ENCODE results near the gene OR2L3.
"Not testable (repeated sequence)": the region's sequence is repeated elsewhere in the genome, so short reads cannot be mapped to it uniquely, and the experiment has no call there.

The OR2L3 gene, protein sequence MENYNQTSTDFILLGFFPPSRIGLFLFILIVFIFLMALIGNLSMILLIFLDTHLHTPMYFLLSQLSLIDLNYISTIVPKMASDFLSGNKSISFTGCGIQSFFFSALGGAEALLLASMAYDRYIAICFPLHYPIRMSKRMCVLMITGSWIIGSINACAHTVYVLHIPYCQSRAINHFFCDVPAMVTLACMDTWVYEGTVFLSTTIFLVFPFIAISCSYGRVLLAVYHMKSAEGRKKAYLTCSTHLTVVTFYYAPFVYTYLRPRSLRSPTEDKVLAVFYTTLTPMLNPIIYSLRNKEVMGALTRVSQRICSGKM

GRCh38 chr1:248046536-248046935 lies at the start of gene OR2L3:
Gene OR2L3, plus strand, starts transcription at chr1:248046836. Its CDS starts 13,846 bp downstream, at chr1:248060682.
- no peak for DNase-seq

DNA sequence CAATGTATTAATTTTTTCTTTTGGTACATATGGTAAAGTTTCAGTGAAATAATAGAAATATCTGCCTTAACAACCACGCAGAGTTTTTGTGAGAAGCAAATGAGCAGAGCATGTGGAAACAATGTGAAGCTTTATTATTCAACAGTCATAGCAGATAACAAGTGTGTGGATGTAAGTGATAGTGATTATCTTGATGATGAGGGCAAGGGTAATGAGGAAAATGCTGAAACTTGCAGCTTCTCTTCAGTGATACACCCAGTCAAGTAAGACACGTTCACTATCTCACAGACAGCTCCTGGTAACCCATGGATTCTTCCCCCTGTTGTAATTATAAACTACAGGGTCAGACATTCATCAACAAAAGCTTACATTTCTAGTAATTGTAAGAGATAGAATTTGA lies 47.8 kb upstream of the OR2L3 start:
- no peak for DNase-seq

- no peak for DNase-seq
These were observed 46.5 kb upstream of the OR2L3 start for GRCh38 chr1:248000169-248000568.

- DNase-seq: no peak
These were observed 38.9 kb upstream of the OR2L3 start for GRCh38 chr1:248007778-248008177.

DNA sequence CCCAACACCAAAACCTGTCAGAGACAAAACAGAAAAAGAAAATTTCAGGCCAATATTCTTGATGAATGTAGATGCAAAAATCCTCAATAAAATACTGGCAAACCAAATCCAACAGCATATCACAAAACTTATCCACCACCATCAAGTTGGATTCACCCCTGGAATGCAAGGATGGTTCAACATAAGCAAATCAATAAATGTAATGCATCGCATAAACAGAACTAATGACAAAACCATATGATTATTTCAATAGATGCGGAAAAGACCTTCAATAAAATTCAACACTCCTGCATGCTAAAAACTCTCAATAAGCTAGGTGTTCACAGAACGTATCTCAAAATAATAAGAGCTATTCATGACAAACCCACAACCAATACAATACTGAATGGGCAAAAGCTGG lies 37.0 kb upstream of the OR2L3 start:
- no peak for DNase-seq

GRCh38 chr1:248013229-248013710 lies 33.4 kb upstream of the OR2L3 start, which contains the start of gene OR2L5:
Gene OR2L5, plus strand, starts transcription at chr1:248013660. Its CDS starts 8,288 bp downstream, at chr1:248021948.
- no peak for DNase-seq

DNA sequence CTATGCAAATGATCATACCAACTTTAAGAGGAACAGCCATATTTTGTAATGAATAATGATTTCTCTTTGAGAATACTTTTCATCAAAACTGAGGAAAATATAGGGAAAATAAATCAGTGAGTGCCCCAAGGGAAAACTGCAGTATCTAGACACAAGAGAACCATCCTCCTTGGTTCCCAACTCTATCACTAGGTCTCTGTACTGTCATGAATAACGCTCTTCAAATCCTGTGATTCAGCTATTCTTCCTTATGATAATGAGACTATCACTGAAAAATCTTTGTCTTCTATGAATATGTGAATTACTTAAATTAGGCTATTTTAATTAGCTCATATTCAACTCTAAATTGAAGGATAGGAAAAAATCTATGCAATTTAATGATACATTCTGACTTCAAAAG lies 30.8 kb upstream of the OR2L3 start:
- no peak for DNase-seq

DNA sequence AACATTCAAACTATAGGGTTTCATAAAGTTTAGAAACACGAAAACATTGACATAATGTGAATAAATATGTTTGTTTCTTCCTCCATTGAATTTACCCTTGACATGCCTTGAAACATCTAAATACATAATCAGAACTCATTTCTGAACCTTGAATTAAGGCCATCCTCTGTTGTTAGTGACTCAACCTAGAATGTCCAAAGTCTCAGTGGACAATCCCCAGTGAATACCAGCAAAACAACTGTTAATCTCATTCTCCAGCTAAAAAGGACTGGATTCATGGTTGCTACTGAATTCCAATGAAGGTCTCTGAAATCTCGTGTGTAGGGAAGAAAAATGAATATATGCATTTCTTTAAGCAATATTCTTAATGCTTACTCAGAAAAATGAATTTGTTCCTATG lies 16.9 kb upstream of the OR2L3 start, which contains the start of gene OR2L2:
OR2L2 (plus strand) TSS at position 301 of the 400 bp plus-strand sequence. CDS start 8,198 bp downstream, outside the sequence.
- DNase-seq: no peak

DNA sequence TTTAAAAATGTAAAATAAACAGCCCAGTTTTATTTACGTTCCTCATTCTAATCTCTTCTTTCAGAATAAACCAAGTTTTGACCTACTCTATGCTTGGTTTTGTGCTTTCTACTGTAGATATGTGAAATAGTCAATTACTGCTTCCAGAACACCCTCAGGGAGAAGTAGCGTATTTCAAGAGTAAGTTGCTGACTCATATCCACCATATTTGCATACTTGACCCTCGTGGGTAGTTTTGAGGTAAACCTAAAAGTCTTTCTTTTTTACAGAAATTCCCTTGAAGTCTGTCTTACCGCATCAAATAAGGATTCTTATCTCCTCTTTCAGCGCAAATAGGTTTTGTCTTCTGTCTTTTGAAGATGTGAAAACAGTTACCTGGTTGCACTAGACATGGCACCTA lies 1.4 kb upstream of the OR2L3 start:
- no peak for DNase-seq

GRCh38 chr1:248047008-248047407 lies 372 bp downstream of the OR2L3 start:
- no peak for DNase-seq

GRCh38 chr1:248054671-248055070 lies 8.0 kb downstream of the OR2L3 start:
- no peak for DNase-seq

DNA sequence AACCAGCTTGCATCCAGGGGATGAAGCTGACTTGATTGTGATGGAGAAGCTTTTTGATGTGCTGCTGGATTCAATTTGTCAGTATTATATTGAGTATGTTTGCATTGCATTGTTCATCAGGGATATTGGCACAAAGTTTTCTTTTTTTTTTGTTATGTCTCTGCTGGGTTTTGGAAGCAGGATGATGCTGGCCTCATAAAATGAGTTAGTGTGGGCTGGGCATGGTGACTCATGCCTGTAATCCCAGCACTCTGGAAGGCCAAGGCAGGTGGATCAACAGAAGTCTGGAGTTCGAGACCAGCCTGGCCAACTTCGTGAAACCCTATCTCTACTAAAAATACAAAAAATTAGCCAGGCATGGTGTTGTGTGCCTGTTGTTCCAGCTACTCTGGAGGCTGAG lies 8.6 kb downstream of the OR2L3 start:
- DNase-seq: no peak

- no peak for DNase-seq
These were observed 18.4 kb downstream of the OR2L3 start for GRCh38 chr1:248065071-248065470.

- DNase-seq: no peak
These were observed 19.0 kb downstream of the OR2L3 start for GRCh38 chr1:248065604-248066003.

DNA sequence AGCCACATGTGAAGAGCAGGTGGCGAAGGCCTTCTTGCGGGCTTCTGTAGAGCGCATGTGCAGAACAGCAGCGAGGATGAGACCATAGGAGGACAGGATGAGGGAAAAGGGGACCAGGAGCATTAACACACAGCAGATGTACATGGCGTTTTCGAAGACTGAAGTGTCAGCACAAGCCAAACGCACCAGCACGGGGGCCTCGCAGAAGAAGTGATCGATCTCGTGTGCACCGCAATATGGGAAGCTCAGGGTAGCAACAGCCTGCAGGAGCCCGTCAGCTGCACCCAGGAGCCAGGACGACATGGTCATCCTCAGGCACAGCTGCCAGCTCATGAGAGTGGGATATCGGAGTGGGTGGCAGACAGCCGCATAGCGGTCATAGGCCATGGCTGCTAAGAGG lies 37.2 kb downstream of the OR2L3 start:
- DNase-seq: not testable (repeated sequence)

GRCh38 chr1:248094884-248095283 lies 48.2 kb downstream of the OR2L3 start, which contains the start of gene OR2L13:
Gene OR2L13, plus strand, starts transcription at chr1:248095184. Its CDS starts 4,192 bp downstream, at chr1:248099376.
- no peak for DNase-seq

- DNase-seq: no peak
These were observed 51.9 kb downstream of the OR2L3 start for GRCh38 chr1:248098529-248098928.

GRCh38 chr1:248102847-248103246 lies 56.2 kb downstream of the OR2L3 start:
- no peak for DNase-seq

DNA sequence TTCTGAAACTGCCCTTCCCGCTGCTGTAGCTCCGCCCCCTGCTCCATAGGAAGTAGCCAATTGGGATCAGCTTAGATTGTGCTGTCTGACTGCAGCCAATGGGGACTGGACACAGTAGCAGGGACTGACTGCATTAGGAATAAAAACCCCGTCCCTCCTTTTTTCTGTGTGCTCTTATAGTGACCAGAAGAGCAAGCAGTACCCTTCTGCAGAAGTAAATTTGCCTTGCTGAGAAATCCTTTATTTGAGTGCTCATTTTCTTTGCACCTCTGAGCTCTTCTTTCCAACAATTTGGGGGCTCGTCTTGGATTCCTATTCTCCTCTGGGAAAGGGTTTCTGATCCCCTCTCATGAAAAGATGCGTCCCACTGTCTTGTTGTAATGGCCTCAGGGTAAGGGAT lies 64.5 kb downstream of the OR2L3 start:
- no peak for DNase-seq

Data from CD4-positive, alpha-beta T cell treated with Interleukin-15 for 1 hour (primary cell).